ENCODE measurements around the gene IL17D.
"Not testable (repeated sequence)": the region's sequence is repeated elsewhere in the genome, so short reads cannot be mapped to it uniquely, and the experiment has no call there.

The IL17D gene

GRCh38 chr13:20702915-20703779, at the start of gene IL17D:
IL17D (plus strand) TSS chr13:20703699; CDS start chr13:20704002, 303 bp downstream.
- peak in 1 of 2 experiments; percentile 51 for DNase-seq (ENCODE audit: low read depth in 1 of 2, low spot score in 1 of 2)
- in situ Hi-C loops (cut with HindIII; ENCODE audit: low pct_unique_long_range_greater_than_20kb, low sequenced_read_pairs): no loop called here
- no peak for TF ChIP-seq JUND (IDR thresholded peaks at IDR 0.05; ENCODE audit: low read depth)

- in situ Hi-C loops (cut with HindIII; ENCODE audit: low pct_unique_long_range_greater_than_20kb, low sequenced_read_pairs): no loop called here
- no peak for TF ChIP-seq JUND (IDR thresholded peaks at IDR 0.05; ENCODE audit: low read depth)
- DNase-seq (ENCODE audit: low read depth in 1 of 2, low spot score in 1 of 2): no peak
Measured at GRCh38 chr13:20654156-20654555, 49.3 kb upstream of the IL17D start.

GRCh38 chr13:20658451-20659040, 45.0 kb upstream of the IL17D start:
- no peak for TF ChIP-seq JUND (IDR thresholded peaks at IDR 0.05; ENCODE audit: low read depth)
- in situ Hi-C loops (cut with HindIII; ENCODE audit: low pct_unique_long_range_greater_than_20kb, low sequenced_read_pairs): no loop called here

GRCh38 chr13:20664351-20664750, 39.1 kb upstream of the IL17D start:
- TF ChIP-seq JUND (IDR thresholded peaks at IDR 0.05; ENCODE audit: low read depth): no peak
- in situ Hi-C loops (cut with HindIII; ENCODE audit: low pct_unique_long_range_greater_than_20kb, low sequenced_read_pairs): no loop called here
- no peak for DNase-seq (ENCODE audit: low read depth in 1 of 2, low spot score in 1 of 2)

More at GRCh38 chr13:20658451-20659040, 45.0 kb upstream of the IL17D start:
- no peak for DNase-seq (ENCODE audit: low read depth in 1 of 2, low spot score in 1 of 2)

- in situ Hi-C loops (cut with HindIII; ENCODE audit: low pct_unique_long_range_greater_than_20kb, low sequenced_read_pairs): no loop called here
- TF ChIP-seq JUND (IDR thresholded peaks at IDR 0.05; ENCODE audit: low read depth): no peak
- no peak for DNase-seq (ENCODE audit: low read depth in 1 of 2, low spot score in 1 of 2)
Measured at GRCh38 chr13:20666948-20667347, 36.6 kb upstream of the IL17D start.

- no peak for DNase-seq (ENCODE audit: low read depth in 1 of 2, low spot score in 1 of 2)
- in situ Hi-C loops (cut with HindIII; ENCODE audit: low pct_unique_long_range_greater_than_20kb, low sequenced_read_pairs): no loop called here
- no peak for TF ChIP-seq JUND (IDR thresholded peaks at IDR 0.05; ENCODE audit: low read depth)
Measured at GRCh38 chr13:20667857-20668437, 35.6 kb upstream of the IL17D start.

- in situ Hi-C loops (cut with HindIII; ENCODE audit: low pct_unique_long_range_greater_than_20kb, low sequenced_read_pairs): no loop called here
- TF ChIP-seq JUND (IDR thresholded peaks at IDR 0.05; ENCODE audit: low read depth): no peak
- DNase-seq (ENCODE audit: low read depth in 1 of 2, low spot score in 1 of 2): no peak
Measured at GRCh38 chr13:20669162-20669561, 34.3 kb upstream of the IL17D start.

GRCh38 chr13:20671789-20672188, 31.7 kb upstream of the IL17D start:
- no peak for DNase-seq (ENCODE audit: low read depth in 1 of 2, low spot score in 1 of 2)
- in situ Hi-C loops (cut with HindIII; ENCODE audit: low pct_unique_long_range_greater_than_20kb, low sequenced_read_pairs): no loop called here
- TF ChIP-seq JUND (IDR thresholded peaks at IDR 0.05; ENCODE audit: low read depth): no peak

- in situ Hi-C loops (cut with HindIII; ENCODE audit: low pct_unique_long_range_greater_than_20kb, low sequenced_read_pairs): no loop called here
- no peak for TF ChIP-seq JUND (IDR thresholded peaks at IDR 0.05; ENCODE audit: low read depth)
- DNase-seq (ENCODE audit: low read depth in 1 of 2, low spot score in 1 of 2): no peak
Measured at GRCh38 chr13:20672772-20673171, 30.7 kb upstream of the IL17D start.

GRCh38 chr13:20673715-20674114, 29.8 kb upstream of the IL17D start:
- no peak for DNase-seq (ENCODE audit: low read depth in 1 of 2, low spot score in 1 of 2)
- no peak for TF ChIP-seq JUND (IDR thresholded peaks at IDR 0.05; ENCODE audit: low read depth)
- in situ Hi-C loops (cut with HindIII; ENCODE audit: low pct_unique_long_range_greater_than_20kb, low sequenced_read_pairs): no loop called here

GRCh38 chr13:20676213-20676612, 27.3 kb upstream of the IL17D start:
- in situ Hi-C loops (cut with HindIII; ENCODE audit: low pct_unique_long_range_greater_than_20kb, low sequenced_read_pairs): no loop called here
- no peak for DNase-seq (ENCODE audit: low read depth in 1 of 2, low spot score in 1 of 2)
- no peak for TF ChIP-seq JUND (IDR thresholded peaks at IDR 0.05; ENCODE audit: low read depth)

- in situ Hi-C loops (cut with HindIII; ENCODE audit: low pct_unique_long_range_greater_than_20kb, low sequenced_read_pairs); DNase-seq (ENCODE audit: low read depth in 1 of 2, low spot score in 1 of 2): not testable (repeated sequence)
Measured at GRCh38 chr13:20678606-20679005, 24.9 kb upstream of the IL17D start.

- no peak for DNase-seq (ENCODE audit: low read depth in 1 of 2, low spot score in 1 of 2)
- in situ Hi-C loops (cut with HindIII; ENCODE audit: low pct_unique_long_range_greater_than_20kb, low sequenced_read_pairs): no loop called here
- TF ChIP-seq JUND (IDR thresholded peaks at IDR 0.05; ENCODE audit: low read depth): no peak
Measured at GRCh38 chr13:20679879-20680278, 23.6 kb upstream of the IL17D start.

All from T47D (cell line).